Measurements from ENCODE around the gene LRMDA.

Gene LRMDA

DNA sequence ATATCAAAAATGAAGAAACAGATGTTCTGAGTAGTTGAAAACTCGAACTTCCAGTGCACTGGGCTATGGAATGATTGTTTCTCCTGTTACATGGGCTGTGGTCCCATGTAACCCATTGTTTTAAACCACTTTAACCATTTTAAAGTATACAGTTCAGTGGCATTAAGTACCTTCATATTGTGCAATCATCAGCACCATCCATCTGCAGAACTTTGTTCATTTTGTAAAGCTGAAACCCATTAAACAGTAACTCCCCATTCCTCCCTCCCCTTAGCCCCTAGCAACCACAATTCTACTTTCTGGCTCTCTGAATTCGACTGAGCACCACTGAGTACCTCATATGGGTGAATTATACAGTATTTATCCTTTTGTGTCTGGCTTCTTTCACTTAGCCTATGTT lies 217.4 kb downstream of the LRMDA start:
- no peak for FAIRE-seq

- no peak for FAIRE-seq
Measured at GRCh38 chr10:75649466-75649865, 218.0 kb downstream of the LRMDA start.

- FAIRE-seq, result no peak
Measured at GRCh38 chr10:75650648-75651047, 219.2 kb downstream of the LRMDA start.

DNA sequence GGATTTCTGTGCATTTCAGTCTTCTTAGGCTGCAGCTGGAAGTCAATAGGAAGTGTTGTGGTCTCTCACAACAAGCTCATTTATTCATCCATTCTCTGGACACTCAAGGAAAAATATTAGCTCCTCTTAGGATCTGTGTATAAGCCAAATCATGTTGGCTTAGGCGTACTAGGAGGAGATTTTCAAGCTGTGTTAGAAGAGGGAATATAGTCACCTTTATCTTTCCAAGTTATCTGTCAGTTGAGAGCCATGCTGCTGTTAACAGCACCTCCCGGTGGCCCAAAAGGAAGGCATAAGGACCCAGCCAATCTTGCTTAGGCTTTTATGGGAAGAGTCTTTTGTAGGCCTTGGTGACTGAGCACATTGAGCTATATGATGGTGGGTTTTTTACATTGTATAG lies 220.0 kb downstream of the LRMDA start:
- FAIRE-seq, result no peak

GRCh38 chr10:75652146-75652740 lies 220.8 kb downstream of the LRMDA start:
- no peak for FAIRE-seq

- no peak for FAIRE-seq
Measured at GRCh38 chr10:75653761-75654160, 222.3 kb downstream of the LRMDA start.

- FAIRE-seq, result no peak
Measured at GRCh38 chr10:75654171-75654771, 222.8 kb downstream of the LRMDA start.

DNA sequence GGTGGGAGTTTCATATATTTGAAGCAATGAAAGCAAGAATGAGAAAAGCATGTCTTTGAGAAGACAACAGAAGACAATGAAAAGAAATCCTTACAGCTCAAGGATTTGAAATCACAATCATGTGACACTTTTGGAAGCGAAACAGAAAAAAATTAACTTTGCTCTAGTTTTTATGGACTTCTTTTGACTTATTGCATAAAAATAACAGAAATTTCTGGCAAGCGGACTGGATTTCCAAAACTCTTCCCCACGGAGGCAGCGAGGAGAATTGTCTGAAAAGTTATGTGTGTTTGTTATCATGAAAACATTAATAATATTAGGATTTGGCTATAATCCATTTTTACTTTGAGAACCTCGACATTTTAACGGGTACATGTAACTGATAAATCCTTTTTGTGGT lies 223.3 kb downstream of the LRMDA start:
- no peak for FAIRE-seq

DNA sequence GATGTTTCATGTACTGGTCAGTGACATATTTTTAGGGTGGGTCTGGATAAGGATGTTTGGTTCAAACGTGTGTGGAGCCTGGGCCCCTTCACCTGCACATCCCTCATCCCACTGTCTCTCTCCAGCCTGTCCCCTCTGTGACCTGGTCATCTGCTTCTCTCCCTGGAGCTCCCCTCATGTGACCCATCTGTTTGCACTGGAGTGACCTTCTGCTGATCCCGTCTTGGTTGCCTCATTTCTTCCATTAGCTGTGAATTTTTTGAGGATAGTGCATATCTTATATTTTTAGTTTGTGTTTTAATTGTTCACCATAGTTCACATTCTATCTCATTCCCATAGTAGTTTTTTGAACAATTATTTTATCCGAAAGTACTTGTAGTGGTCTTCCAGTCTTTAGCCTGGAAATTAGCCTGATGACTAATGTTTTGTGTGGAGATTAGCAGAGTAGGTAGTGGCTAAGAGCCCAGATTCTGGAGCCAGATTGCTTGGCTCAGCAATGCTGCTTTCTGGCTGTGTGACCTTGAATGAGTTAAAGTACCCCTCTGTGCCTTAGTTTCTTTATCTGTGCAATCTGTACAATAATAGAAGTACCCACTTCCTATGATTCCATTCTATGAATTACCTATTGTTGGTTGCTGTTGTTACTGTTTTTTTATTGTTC lies 224.5 kb downstream of the LRMDA start:
- FAIRE-seq, result no peak

- FAIRE-seq, result no peak
Measured at GRCh38 chr10:75657351-75657750, 225.9 kb downstream of the LRMDA start.

GRCh38 chr10:75658036-75658435 lies 226.6 kb downstream of the LRMDA start:
- no peak for FAIRE-seq

GRCh38 chr10:75658496-75658895 lies 227.1 kb downstream of the LRMDA start:
- FAIRE-seq, result no peak

DNA sequence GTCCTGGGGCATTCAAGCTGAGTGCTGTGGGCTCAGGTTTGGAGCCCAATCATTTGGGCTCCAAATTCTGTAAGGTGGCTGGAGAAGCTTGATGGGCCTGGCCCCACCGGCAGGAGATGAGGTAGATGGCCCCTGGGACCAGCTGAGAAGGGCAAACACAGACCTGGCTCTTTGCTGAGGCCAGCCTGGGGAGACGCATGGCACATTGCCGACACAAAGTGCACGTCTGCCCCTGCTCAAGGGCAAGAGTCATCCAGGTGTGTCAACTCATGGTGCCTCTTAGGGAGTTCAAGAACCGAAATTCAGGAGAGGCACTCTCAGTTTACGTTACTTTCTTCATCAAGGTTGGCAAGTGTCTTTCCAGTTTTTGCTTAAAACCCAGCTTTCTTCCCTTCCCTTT lies 227.5 kb downstream of the LRMDA start:
- FAIRE-seq, result no peak

DNA sequence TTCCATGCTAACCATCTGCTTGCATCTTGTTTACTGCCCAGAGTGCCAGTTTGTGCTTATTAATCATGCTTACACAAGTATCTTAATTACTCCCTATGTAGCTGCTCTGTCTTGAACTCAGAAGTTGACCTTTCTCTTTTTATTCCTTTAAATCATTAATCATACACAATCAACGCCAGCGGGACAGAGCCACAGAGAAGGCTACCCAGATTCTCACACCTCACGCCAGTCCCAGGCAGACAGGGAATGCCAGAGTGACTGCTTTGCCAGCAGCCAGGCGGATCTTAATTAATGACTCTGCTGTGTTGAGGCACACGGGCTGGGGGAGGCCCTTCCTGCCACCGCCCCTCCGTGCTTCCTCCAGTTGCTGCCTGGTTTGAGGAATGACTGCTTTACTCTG lies 229.4 kb downstream of the LRMDA start:
- no peak for FAIRE-seq

- no peak for FAIRE-seq
Measured at GRCh38 chr10:75662715-75663114, 231.3 kb downstream of the LRMDA start.

- FAIRE-seq, result no peak
Measured at GRCh38 chr10:75663947-75664664, 232.7 kb downstream of the LRMDA start.

GRCh38 chr10:75664968-75665367 lies 233.5 kb downstream of the LRMDA start:
- FAIRE-seq, result no peak

GRCh38 chr10:75665707-75666106 lies 234.3 kb downstream of the LRMDA start:
- no peak for FAIRE-seq

- no peak for FAIRE-seq
Measured at GRCh38 chr10:75672111-75672671, 240.8 kb downstream of the LRMDA start.

- no peak for FAIRE-seq
Measured at GRCh38 chr10:75672842-75673241, 241.4 kb downstream of the LRMDA start.

GRCh38 chr10:75677541-75677940 lies 246.1 kb downstream of the LRMDA start:
- FAIRE-seq, result no peak

- FAIRE-seq, result no peak
Measured at GRCh38 chr10:75678527-75678926, 247.1 kb downstream of the LRMDA start.

DNA sequence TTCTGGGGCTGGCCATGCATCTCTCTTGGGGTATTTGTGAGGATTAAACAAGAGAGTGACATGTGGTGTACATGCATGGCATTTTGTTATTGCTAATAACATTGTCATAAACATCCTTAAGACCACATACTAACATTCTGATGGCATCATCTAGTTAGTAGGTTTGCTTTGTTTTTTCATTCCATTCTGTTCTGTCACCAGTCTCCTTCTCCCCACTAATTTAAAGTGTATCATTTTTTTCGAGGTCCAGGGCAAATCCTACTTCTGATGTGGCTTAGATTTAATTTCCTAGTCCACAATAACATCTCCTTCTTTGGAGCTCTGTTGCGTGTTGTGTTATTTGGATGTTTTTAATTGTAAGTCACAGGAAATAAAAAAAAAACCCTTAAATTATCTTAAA lies 248.1 kb downstream of the LRMDA start:
- no peak for FAIRE-seq

DNA sequence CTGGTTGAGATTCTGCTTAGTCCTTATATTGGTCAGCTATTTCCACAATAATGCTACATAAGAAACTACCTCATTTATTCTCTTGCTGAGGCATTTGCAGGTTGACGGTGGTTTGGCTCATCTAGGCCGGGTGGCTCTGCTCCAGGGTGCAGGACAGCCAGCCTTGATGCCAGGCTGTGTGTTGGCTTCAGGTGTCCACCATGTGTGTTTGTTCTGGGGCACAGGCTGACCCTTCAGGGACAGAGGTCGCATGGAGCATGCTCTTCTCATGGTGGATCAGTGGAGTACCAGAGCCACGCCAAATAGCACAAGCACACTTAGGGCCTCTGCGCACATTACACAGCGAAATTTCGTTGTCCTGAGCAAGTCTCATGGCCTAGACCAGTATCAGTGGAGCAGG lies 249.9 kb downstream of the LRMDA start:
- no peak for FAIRE-seq

All from G401.6 (cell line).